Neural crest cell (in vitro differentiated cells): ENCODE measurements around the gene CTBP1. TPM values are rescaled to one million over a fixed set of nuclear protein-coding genes. Genes with fewer than 3 reads are reported as not detected.
A peak's percentile ranks its signal among the peaks of the same experiment; 100 is the strongest.

Experiments
- DNase-seq: peaks from one replicate; pipeline ENCODE4 v3.0.0; 2021; ENCODE audit warnings: low read depth, mixed read lengths, low spot score
- H3K27ac Mint-ChIP-seq: one replicate; pipeline ENCODE4 v1.8.0; 2021; ENCODE audit warnings: mild to moderate bottlenecking, mixed read lengths; ENCODE audit not compliant: unreplicated experiment
- H3K27me3 Mint-ChIP-seq: 2 replicates; pipeline ENCODE4 v1.8.0; 2021; ENCODE audit warnings: low read depth, mild to moderate bottlenecking, mixed read lengths
- H3K36me3 Mint-ChIP-seq: 2 replicates; pipeline ENCODE4 v1.8.0; 2021; ENCODE audit warnings: low read depth, mild to moderate bottlenecking, mixed read lengths
- H3K4me1 Mint-ChIP-seq: 2 replicates; pipeline ENCODE4 v1.8.0; 2021; ENCODE audit warnings: mixed read lengths
- H3K4me3 Mint-ChIP-seq: one replicate; pipeline ENCODE4 v1.8.0; 2021; ENCODE audit warnings: mild to moderate bottlenecking, mixed read lengths
- H3K9me3 Mint-ChIP-seq: 2 replicates; pipeline ENCODE4 v1.8.0; 2021; ENCODE audit warnings: mixed read lengths
- CTCF ChIP-seq: fragments of 200-600 bp; sonication (generic); conservative IDR thresholded peaks from 2 replicates; pipeline ENCODE4 v1.5.0; 2021; ENCODE audit warnings: antibody characterized with exemption, mild to moderate bottlenecking
- total RNA-seq: library from RNA; stranded (reverse); gene quantifications from 2 replicates; pipeline ENCODE4 v1.2.1, GENCODE V29; 2021

Gene CTBP1
- total RNA-seq, 1 donor from 2014 or later, result 219 TPM

- Mint-ChIP-seq H3K36me3 (peaks cover 23% of the 10 kb centered on the region), H3K27ac (peak overlapping the region; percentile 27), H3K4me1 (peaks cover 29% of the 10 kb centered on the region), H3K4me3 (peak overlapping the region; percentile 85), H3K9me3 (no peaks in the 10 kb centered on the region), H3K27me3 (no peaks in the 10 kb centered on the region)
- no peak for TF ChIP-seq CTCF
- no peak for DNase-seq
These were observed 1.7 kb downstream of the CTBP1 start for GRCh38 chr4:1246901-1247863.

GRCh38 chr4:1246111-1246881 lies 2.6 kb downstream of the CTBP1 start:
- Mint-ChIP-seq H3K9me3 (no peaks in the 10 kb centered on the region), H3K4me1 (peaks cover 29% of the 10 kb centered on the region), H3K4me3 (peak overlapping the region; percentile 85), H3K27me3 (no peaks in the 10 kb centered on the region), H3K36me3 (peaks cover 15% of the 10 kb centered on the region), H3K27ac (no peak overlapping the region)
- no peak for DNase-seq
- no peak for TF ChIP-seq CTCF

GRCh38 chr4:1245481-1246051 lies 3.4 kb downstream of the CTBP1 start:
- peaks cover 7% of the 10 kb centered on the region for H3K36me3 Mint-ChIP-seq
- DNase-seq, result no peak
- H3K4me3 Mint-ChIP-seq, result peak overlapping the region; percentile 85
- no peak overlapping the region for H3K27ac Mint-ChIP-seq
- no peaks in the 10 kb centered on the region for H3K9me3 Mint-ChIP-seq
- peaks cover 29% of the 10 kb centered on the region for H3K4me1 Mint-ChIP-seq
- no peaks in the 10 kb centered on the region for H3K27me3 Mint-ChIP-seq
- TF ChIP-seq CTCF, result no peak

- Mint-ChIP-seq H3K4me3 (peak overlapping the region; percentile 74), H3K9me3 (no peaks in the 10 kb centered on the region), H3K27me3 (no peaks in the 10 kb centered on the region), H3K36me3 (peaks cover 2% of the 10 kb centered on the region), H3K4me1 (peaks cover 26% of the 10 kb centered on the region), H3K27ac (no peak overlapping the region)
- no peak for DNase-seq
- TF ChIP-seq CTCF, result no peak
These were observed 3.9 kb downstream of the CTBP1 start for GRCh38 chr4:1244978-1245471.
